Erythroblast (primary cell): Measurements from ENCODE around the gene TNFAIP8.

Experiments used
- GATA1 ChIP-seq: IDR thresholded peaks from 2 replicates; pipeline ENCODE4 v1.6.1; 2011; ENCODE audit warnings: low read depth, mild to moderate bottlenecking, control low read depth, low read length, moderate library complexity
- POLR2A ChIP-seq: IDR thresholded peaks from 2 replicates; pipeline ENCODE4 v1.6.1; 2011; ENCODE audit warnings: mild to moderate bottlenecking, low read length

DNA sequence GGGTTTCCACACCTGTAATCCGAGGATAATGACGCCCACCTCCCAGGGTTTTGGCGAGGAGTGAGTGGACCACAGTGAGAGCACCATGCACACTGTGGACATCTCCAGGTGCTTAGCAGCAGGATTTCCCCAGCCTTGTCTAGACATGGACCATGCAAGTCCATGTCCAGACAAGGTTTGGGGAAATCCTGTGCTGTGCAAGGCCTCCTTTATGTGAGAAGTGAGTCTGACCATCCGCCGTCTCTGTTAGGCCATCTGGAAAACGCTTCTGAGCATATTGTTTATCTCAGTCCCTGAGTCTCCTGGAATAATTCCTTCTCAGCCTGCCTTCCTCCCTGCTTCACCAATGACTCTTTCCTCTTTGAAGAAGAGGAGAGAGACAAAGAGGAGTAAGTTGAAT lies 26.2 kb upstream of the TNFAIP8 start:
- TF ChIP-seq POLR2A (no peak), GATA1 (no peak)
